GM23338 (cell line): ENCODE results near the gene SVIP. TPM values are rescaled to one million over a fixed set of nuclear protein-coding genes. Genes with fewer than 3 reads are reported as not detected.
A peak's percentile ranks its signal among the peaks of the same experiment; 100 is the strongest.

Experiments
- ATAC-seq: fragments of 200-7000 bp; cut with Tn5 transposase; 3 replicates; pipeline ENCODE4 v1.9.1; 2020
- DNase-seq: peaks from one replicate; pipeline ENCODE4 v3.0.0-alpha.2; 2015; ENCODE audit warnings: low spot score
- H2AFZ ChIP-seq: fragments of 200-600 bp; sonication (generic); 2 replicates; pipeline ENCODE4 v1.8.0; 2016; ENCODE audit warnings: antibody characterized with exemption, mild to moderate bottlenecking, moderate library complexity
- H3F3A ChIP-seq: fragments of 200-600 bp; sonication (generic); replicated peaks from 2 replicates; pipeline ENCODE4 v1.8.0; 2017; ENCODE audit warnings: antibody characterized with exemption, mixed run types, low read depth
- H3K27ac ChIP-seq: fragments of 200-600 bp; sonication (generic); 2 replicates; pipeline ENCODE4 v1.6.1; 2016; ENCODE audit warnings: low read depth
- H3K27me3 ChIP-seq: fragments of 200-600 bp; sonication (generic); 2 replicates; pipeline ENCODE4 v1.8.0; 2016; ENCODE audit warnings: mild to moderate bottlenecking, mixed run types, moderate library complexity; ENCODE audit not compliant: insufficient read depth
- H3K36me3 ChIP-seq: fragments of 200-600 bp; sonication (generic); 2 replicates; pipeline ENCODE4 v1.8.0; 2016; ENCODE audit warnings: mild to moderate bottlenecking; ENCODE audit not compliant: insufficient read depth
- H3K4me1 ChIP-seq: fragments of 200-600 bp; sonication (generic); 2 replicates; pipeline ENCODE4 v1.8.0; 2016; ENCODE audit warnings: mild to moderate bottlenecking, moderate library complexity; ENCODE audit not compliant: insufficient read depth
- H3K4me2 ChIP-seq: fragments of 200-600 bp; sonication (generic); 2 replicates; pipeline ENCODE4 v1.7.1; 2017; ENCODE audit warnings: mixed run types
- H3K4me3 ChIP-seq: fragments of 200-600 bp; sonication (generic); 2 replicates; pipeline ENCODE4 v1.6.1; 2016; ENCODE audit warnings: mixed run types
- H3K79me2 ChIP-seq: fragments of 200-600 bp; sonication (generic); replicated peaks from 2 replicates; pipeline ENCODE4 v1.8.0; 2017; ENCODE audit warnings: mild to moderate bottlenecking; ENCODE audit not compliant: insufficient read depth
- H3K9me2 ChIP-seq: fragments of 200-600 bp; sonication (generic); 2 replicates; pipeline ENCODE4 v1.8.0; 2017; ENCODE audit not compliant: insufficient read depth
- H4K20me1 ChIP-seq: fragments of 200-600 bp; sonication (generic); replicated peaks from 2 replicates; pipeline ENCODE4 v1.8.0; 2017; ENCODE audit warnings: mild to moderate bottlenecking; ENCODE audit not compliant: insufficient read depth
- H3K27ac Mint-ChIP-seq: 2 replicates; pipeline ENCODE4 v1.8.0; 2020; ENCODE audit warnings: inconsistent platforms, mild to moderate bottlenecking, moderate library complexity, mixed read lengths
- H3K27me3 Mint-ChIP-seq: 3 replicates; pipeline ENCODE4 v1.8.0; 2022; ENCODE audit warnings: low read depth, mild to moderate bottlenecking, moderate library complexity, mixed read lengths, inconsistent platforms; ENCODE audit not compliant: insufficient read depth, poor library complexity
- H3K36me3 Mint-ChIP-seq: 3 replicates; pipeline ENCODE4 v1.8.0; 2021; ENCODE audit warnings: low read depth, mild to moderate bottlenecking, inconsistent platforms, moderate library complexity, mixed read lengths
- H3K4me1 Mint-ChIP-seq: 3 replicates; pipeline ENCODE4 v1.8.0; 2020; ENCODE audit warnings: mild to moderate bottlenecking, inconsistent platforms, mixed read lengths
- H3K4me3 Mint-ChIP-seq: 3 replicates; pipeline ENCODE4 v1.8.0; 2021; ENCODE audit warnings: moderate library complexity, mild to moderate bottlenecking, inconsistent platforms, mixed read lengths
- H3K9me3 Mint-ChIP-seq: 3 replicates; pipeline ENCODE4 v1.8.0; 2020; ENCODE audit warnings: moderate library complexity, mild to moderate bottlenecking, inconsistent platforms, mixed read lengths
- CTCF ChIP-seq, 2 experiments: fragments of 200-600 bp in 1 of 2; sonication (generic) in 1 of 2; conservative IDR thresholded peaks; 2 replicates each; pipeline versions ENCODE4 v1.5.1 to v1.6.1; 2016 to 2017; ENCODE audit warnings: antibody characterized with exemption in 2 of 2, low read depth in 2 of 2, mild to moderate bottlenecking in 2 of 2, moderate library complexity in 1 of 2
- ETS1 ChIP-seq: IDR thresholded peaks from 2 replicates; pipeline ENCODE4 v1.6.1; 2016; ENCODE audit warnings: antibody characterized with exemption
- EZH2 ChIP-seq: fragments of 200-600 bp; sonication (generic); IDR thresholded peaks from one replicate; pipeline ENCODE4 v1.8.0; 2017; ENCODE audit warnings: antibody characterized with exemption, mild to moderate bottlenecking, low read depth; ENCODE audit not compliant: unreplicated experiment
- EZH2phosphoT487 ChIP-seq: fragments of 200-600 bp; sonication (generic); IDR thresholded peaks from one replicate; pipeline ENCODE4 v1.8.1; 2018; ENCODE audit warnings: antibody characterized with exemption; ENCODE audit not compliant: unreplicated experiment
- JUNB ChIP-seq: IDR thresholded peaks from one replicate; pipeline ENCODE4 v1.6.1; 2016; ENCODE audit warnings: antibody characterized with exemption; ENCODE audit not compliant: unreplicated experiment
- NANOG ChIP-seq: IDR thresholded peaks from 2 replicates; pipeline ENCODE4 v1.6.1; 2016; ENCODE audit warnings: antibody characterized with exemption, borderline replicate concordance
- REST ChIP-seq: IDR thresholded peaks from one replicate; pipeline ENCODE4 v1.6.1; 2018; ENCODE audit warnings: antibody characterized with exemption; ENCODE audit not compliant: unreplicated experiment
- ZNF114 ChIP-seq: fragments of 250-450 bp; sonication (Bioruptor Pico); IDR thresholded peaks from 2 replicates; pipeline ENCODE4 v1.5.0; 2020; ENCODE audit warnings: mild to moderate bottlenecking, moderate library complexity
- ZNF331 ChIP-seq: fragments of 250-450 bp; sonication (Bioruptor Pico); IDR thresholded peaks from 2 replicates; pipeline ENCODE4 v1.5.0; 2020; ENCODE audit warnings: low read depth, mild to moderate bottlenecking, moderate library complexity
- polyA plus RNA-seq: library from polyadenylated mRNA; unstranded; fragments of >200 nt; fragmentation: Nextera tagmentation; extraction: Ambion mirVana; gene quantifications from 2 replicates; pipeline ENCODE4 v1.2.1, GENCODE V29; 2016
- total RNA-seq: library from RNA; depleted of rRNA; stranded (reverse); fragments of >200 nt; shearing (Covaris generic); gene quantifications from 2 replicates; pipeline ENCODE4 v1.2.3, GENCODE V29; 2014

The SVIP gene
- total and polyA plus RNA-seq, 2 experiments from 2014 or later: 4.1 to 13.5 TPM

- no peaks in the 10 kb centered on the region; the same call in 1 of the 2 replicates for H3K36me3 ChIP-seq
- H3K27ac Mint-ChIP-seq: no peak within 1 kb of the TSS; the same call in 1 of the 2 replicates
- H3K36me3 Mint-ChIP-seq: peaks cover 3% of the 10 kb centered on the region; the same call in 2 of the 3 replicates
- peaks cover 3% of the 10 kb centered on the region; the same call in 1 of the 2 replicates for H3K4me1 ChIP-seq
- no peaks in the 10 kb centered on the region for H4K20me1 ChIP-seq
- no peak within 1 kb of the TSS for H3K4me3 ChIP-seq
- ATAC-seq (no peak), DNase-seq (no peak)
- no peak within 1 kb of the TSS for H3K4me2 ChIP-seq
- H3K27ac ChIP-seq: no peak within 1 kb of the TSS
- no peaks in the 10 kb centered on the region for H3K9me2 ChIP-seq
- H3K4me1 Mint-ChIP-seq: peaks cover 7% of the 10 kb centered on the region
- no peak within 1 kb of the TSS for H3K4me3 Mint-ChIP-seq
- peaks cover 3% of the 10 kb centered on the region; the same call in 2 of the 3 replicates for H3K9me3 Mint-ChIP-seq
- H3K27me3 ChIP-seq: no peaks in the 10 kb centered on the region
- TF ChIP-seq ETS1: no peak
- TF ChIP-seq CTCF (conservative IDR thresholded peaks at IDR 0.05; ENCODE audit: low read depth in 2 of 2): peak; percentile 9 to 41; a peak in 1 of 4 replicates
- TF ChIP-seq ZNF331: no peak
- no peak for TF ChIP-seq JUNB
- TF ChIP-seq EZH2: no peak
- H3F3A ChIP-seq: no peaks in the 10 kb centered on the region
- H3K79me2 ChIP-seq: no peaks in the 10 kb centered on the region
- H3K27me3 Mint-ChIP-seq: no peaks in the 10 kb centered on the region
- no peak within 1 kb of the TSS for H2AFZ ChIP-seq
Observed at GRCh38 chr11:22860241-22860640, 30.6 kb upstream of the SVIP start, which contains the start of gene CCDC179. Gene CCDC179, minus strand, starts transcription at chr11:22860474. Its CDS starts 53 bp downstream, at chr11:22860421.

DNA sequence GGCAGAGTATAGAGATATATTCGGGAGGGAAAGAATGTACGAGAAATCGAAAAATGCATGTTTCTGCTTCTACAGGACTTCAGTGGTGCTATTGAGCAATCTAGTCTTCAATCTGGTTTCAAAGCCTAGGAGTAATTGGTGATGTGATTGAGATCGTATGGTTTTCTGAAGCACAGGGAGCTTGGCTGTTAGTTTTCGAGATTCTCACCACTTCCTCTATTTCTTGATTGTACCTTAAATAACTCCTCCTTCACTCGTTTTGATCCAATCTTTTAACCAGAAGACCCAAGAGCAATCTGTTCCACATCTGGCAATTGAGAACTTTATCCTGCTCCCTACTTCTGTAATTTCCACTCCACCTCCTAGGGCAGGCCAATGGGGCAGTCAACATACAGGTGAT lies 30.2 kb upstream of the SVIP start:
- no peak for DNase-seq
- H3K4me1 Mint-ChIP-seq: peaks cover 7% of the 10 kb centered on the region
- peaks cover 3% of the 10 kb centered on the region; the same call in 2 of the 3 replicates for H3K36me3 Mint-ChIP-seq
- peaks cover 3% of the 10 kb centered on the region; the same call in 2 of the 3 replicates for H3K9me3 Mint-ChIP-seq
- Histone ChIP-seq H3K9me2 (no peaks in the 10 kb centered on the region), H4K20me1 (no peaks in the 10 kb centered on the region), H3K4me2 (no peak overlapping the region), H3F3A (no peaks in the 10 kb centered on the region), H3K4me1 (peaks cover 3% of the 10 kb centered on the region; the same call in 1 of the 2 replicates), H3K4me3 (no peak overlapping the region), H3K27ac (no peak overlapping the region), H2AFZ (no peak overlapping the region), H3K36me3 (no peaks in the 10 kb centered on the region; the same call in 1 of the 2 replicates), H3K79me2 (no peaks in the 10 kb centered on the region), H3K27me3 (no peaks in the 10 kb centered on the region)
- no peaks in the 10 kb centered on the region for H3K27me3 Mint-ChIP-seq
- no peak overlapping the region; the same call in 1 of the 2 replicates for H3K27ac Mint-ChIP-seq
- no peak for ATAC-seq
- no peak overlapping the region for H3K4me3 Mint-ChIP-seq
- TF ChIP-seq JUNB: no peak
- TF ChIP-seq ZNF114 (CRISPR knock-in tag): no peak
- TF ChIP-seq ETS1: no peak
- no peak for TF ChIP-seq NANOG
- TF ChIP-seq EZH2phosphoT487: no peak
- no peak for TF ChIP-seq CTCF (conservative IDR thresholded peaks at IDR 0.05; ENCODE audit: low read depth in 2 of 2)
- no peak for TF ChIP-seq REST
